Measurements from ENCODE around the gene OSBPL2.

The OSBPL2 gene

DNA sequence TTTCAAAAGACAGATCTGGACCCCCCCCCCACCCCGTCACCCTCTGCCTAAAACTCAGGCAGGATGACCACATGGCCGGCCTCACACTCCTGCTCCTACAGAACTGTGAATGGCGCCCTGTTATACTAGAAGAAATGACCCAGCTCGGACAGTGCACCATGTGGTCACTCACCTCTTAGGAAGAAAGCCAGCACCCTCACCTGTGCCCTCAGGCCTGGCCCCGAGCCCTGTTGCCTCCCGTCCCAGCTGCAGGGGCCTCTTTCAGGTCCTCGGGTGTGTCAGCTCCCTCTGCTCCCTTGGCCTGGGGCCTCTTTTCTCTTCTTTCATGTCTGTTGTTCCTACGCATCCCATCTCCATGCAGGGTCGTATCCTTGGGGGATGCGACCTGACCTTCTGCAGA lies 23.7 kb downstream of the OSBPL2 start:
- no peak for DNase-seq

DNA sequence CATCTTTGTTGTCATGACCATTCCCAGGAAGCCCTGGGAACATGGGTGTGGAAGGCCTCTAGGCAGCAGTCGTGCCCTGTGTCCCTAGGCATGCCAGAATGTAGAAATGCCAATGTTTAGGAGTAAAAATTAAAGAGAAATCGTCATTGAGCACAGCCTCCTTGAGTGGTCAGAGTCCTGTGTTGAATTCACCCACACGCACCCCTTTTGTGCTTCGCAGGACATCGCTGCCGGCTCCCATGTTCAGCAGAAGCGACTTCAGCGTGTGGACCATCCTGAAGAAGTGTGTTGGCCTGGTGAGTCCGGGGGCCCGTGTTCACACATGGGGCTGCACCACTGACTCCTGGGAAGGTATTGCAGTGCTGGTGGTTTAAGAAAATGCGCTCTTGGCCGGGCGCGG lies 25.1 kb downstream of the OSBPL2 start:
- DNase-seq, result no peak

DNA sequence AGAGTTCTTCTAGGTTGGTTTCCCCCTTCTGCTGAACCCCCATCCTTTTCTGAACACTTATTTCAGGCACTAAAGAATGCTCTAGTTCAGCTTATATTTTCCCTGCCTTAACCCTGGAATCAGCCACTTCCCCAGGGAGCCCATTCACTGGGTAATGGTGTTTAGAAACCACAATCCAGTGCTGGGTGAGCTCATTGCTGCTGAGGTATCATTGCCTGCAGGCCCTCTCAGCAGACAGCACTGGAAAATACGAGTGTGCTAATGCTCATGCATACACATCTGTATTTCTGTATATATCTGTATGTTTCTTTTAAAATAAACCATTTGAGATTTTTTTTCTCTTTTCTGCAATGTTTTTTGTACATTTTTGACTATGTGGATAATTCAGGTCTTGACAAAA lies 27.0 kb downstream of the OSBPL2 start:
- DNase-seq, result no peak

DNA sequence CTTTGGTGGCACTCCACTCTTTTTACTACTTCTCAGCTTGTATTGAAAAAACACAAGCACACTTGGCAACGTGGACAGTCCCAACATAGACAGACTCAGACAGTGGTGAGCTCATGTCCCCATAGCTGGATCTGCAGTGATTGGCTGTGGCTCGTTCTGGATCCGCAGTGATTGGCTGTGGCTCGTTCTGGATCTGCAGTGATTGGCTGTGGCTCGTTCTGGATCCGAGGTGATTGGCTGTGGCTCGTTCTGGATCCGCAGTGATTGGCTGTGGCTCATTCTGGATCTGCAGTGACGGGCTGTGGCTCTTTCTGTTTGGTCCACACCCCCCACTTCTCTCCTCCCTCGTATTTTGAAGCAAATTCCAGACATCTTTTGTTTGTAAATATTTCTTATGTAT lies 28.0 kb downstream of the OSBPL2 start:
- no peak for DNase-seq

DNA sequence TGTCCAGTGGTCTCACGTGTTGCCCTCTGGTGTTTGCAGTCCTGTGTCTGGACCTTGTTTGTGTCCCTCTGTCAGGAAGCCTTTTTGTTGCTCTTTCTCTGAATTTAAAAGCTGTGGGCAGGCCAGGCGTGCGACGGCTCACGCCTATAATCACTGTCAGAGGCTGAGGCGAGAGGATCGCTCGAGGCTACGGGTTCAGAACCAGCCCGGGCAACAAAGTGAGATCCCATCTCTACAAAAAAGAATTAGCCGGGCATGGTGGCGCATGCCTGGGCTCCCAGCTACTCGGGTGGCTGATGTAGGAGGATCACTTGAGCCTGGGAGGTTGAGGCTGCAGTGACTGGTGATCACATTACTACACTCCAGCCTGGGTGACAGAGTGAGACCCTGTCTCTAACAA lies 28.5 kb downstream of the OSBPL2 start:
- no peak for DNase-seq

DNA sequence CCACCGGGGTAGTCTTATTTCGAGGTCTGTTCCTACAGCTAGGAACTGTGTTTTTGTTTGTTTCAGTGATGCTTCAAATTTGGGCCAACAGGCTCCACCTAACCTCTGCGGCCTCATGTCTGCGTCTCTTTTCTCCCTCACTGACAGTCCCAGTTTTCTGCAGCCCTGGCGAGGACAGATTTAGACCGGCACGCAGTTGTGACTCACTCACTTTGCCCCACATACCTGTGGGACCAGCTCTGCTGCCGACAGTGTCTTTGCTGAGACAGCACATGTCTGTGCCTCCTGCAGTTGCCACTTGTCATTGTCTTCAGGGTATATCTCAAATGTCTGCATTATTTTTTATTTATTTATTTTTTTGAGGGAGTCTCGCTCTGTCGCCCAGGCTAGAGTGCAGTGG lies 29.2 kb downstream of the OSBPL2 start:
- no peak for DNase-seq

DNA sequence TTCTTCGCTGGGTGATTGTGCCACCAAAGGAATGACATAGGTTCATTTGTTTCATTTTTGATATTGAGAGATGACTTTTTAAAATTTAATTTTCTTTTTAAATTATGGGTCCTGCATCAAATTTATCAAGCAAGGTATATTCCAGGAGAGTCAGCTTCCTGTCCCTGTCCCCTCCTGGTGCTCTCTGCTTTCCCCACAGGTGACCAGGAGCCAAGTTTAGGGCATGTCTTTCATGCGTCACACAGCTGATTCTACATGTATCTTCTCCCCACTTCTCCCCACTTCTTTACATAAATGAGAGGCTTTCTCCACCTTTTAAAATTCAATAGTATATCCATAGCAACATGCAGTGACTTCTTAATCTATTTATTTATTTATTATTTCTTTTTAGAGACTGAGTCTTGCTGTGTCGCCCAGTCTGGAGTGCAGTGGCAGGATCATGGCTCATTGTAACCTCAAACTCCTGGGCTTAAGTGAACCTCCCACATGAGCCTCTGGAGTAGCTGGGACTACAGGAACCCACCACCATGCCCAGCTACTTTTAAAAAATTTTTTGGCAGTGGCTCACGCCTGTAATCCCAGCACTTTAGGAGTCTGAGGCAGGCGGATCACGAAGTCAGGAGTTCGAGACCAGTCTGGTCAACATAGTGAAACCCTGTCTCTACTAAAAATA lies 30.0 kb downstream of the OSBPL2 start:
- DNase-seq, result no peak

DNA sequence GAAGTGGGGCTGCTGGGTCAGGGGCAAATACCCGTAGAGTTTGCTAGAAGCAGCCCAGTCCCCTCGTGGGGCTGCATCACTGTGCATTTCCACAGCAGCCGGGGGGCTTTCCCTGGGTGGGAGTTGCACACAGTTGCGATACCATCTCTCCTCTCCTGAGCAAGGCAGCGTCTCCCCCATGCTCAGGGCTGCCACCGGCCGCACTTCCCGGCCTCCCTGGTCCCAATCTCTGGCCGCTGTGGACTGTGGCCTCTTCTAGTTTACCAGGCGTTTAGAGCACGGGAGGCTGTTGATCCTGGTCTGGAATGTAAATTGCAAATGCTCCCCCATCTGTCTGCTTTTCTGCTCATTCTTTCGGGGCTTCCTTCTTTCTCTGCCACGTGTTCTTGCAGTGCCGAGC lies 31.1 kb downstream of the OSBPL2 start:
- no peak for DNase-seq

DNA sequence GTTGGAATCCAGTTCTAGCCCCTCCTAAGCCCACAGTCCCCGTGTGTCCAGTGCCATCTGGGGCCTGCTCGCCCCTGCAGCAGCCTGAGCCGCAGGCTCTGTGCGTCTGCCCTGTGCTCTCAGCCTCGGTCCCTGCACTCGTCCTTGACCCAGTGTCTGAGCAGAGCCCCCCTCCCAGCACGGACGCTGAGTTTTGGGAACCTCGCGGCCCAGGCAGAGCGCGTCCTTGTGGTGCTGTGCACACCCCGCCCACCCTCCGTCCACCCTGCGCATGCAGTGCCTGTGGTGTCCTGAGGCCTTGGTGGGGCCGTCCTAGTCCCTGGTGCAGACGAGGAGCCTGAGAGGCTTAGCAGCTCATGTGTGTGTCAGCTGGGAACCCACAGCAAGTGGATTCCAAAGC lies 31.6 kb downstream of the OSBPL2 start:
- DNase-seq, result no peak

DNA sequence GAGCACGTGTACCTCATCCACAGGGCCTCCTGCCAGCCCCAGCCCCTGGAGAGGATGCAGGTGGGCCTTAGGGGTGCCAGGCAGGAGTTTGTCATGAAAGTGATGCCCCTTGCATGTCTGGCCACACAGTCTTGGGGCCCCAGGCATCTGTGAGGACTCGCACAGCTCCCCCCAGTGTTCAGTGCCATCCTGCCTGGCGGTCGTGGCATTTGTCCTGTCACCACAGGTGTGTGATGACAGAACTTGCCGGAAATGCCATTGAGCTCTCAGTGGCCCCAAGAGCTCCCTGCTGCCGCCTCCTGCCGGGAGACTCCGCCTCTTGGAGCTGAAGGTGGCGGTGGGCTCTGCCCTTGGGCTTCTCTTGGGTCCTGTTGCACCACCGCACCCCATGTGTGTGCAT lies 33.9 kb downstream of the OSBPL2 start:
- DNase-seq, result no peak

DNA sequence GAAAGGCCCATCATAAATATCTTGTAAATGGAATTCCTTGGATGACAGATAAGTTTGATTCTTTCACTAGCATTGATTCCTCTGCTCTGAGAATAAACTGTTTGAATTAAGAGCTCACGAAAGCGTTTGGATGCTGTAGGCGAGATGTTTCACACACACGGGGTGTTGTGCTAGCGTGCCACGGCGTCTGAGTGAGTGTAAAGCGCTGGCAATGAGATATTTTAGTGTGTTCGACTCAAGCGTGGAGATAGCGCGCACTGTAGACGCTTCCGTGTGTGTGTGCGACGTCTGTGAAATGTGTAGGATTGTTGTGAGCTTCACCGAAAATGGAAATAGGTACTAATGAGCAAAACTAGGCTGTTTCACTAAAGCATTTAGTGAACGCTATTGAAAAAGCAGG lies 35.1 kb downstream of the OSBPL2 start:
- DNase-seq, result no peak

DNA sequence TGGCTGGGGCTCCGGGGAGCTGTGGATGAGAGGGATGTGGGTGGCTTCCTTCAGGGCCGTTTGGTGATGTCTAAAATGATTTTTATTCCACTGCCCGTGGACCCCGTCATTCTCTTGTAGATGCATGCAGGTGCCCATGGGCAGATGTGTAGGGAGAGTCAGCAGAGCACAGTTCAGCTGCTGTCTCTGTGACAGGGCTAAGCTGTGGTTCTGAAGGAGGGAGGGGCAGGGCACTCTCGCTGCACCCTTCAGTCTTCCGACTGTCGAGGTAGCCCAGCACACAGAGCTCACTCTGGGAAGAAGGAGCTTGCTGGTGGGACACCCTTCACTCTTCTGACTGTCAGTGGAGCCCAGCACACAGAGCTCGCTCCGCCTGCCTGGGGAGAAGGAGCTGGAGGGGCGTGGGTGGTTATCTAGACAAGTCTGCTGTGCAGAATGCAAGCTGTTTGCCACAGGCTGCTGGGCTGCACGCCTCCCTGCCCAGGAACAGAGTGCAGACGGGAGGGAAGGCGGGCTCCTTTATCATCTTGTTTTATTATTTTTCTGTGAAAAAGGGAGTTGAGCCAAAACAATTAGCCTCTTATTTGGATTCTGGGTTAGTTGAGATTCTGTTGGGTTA lies 36.1 kb downstream of the OSBPL2 start:
- DNase-seq, result no peak

DNA sequence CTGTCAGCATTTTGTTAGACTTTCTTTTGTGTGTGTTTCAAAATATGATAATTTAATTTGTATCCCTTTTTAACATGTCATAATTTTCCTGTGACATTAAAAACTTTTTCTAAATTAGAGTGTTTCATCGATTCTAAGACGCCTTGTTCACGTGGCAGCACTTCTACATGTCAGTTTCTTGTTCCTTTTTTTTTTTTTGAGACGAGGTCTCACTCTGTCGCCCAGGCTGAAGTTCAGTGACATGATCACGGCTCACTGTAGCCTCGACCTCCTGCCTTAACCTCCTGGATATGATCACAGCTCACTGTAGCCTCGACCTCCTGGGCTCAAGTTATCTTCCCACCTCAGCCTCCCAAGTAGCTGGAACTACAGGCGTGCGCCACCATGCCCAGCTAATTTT lies 36.9 kb downstream of the OSBPL2 start:
- DNase-seq, result no peak

DNA sequence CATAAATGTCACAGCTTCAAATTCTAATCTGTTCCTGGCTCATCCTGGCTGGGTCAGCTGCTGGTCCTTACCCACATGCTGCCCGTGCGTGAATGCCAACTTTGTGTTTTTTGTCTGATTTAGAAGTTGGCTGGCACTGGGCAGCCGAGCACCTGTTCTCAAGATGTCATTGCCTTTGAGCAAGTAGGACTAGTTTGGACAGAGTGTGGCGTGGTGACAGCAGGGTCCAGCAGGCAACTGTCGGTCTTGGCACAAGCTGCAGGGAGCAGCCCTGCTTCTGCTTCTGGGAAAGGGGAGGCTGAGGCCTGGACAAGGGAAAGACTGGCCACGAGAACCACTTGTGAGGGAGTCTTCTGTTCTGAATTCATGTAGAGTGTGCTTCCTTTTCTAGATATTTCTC lies 38.1 kb downstream of the OSBPL2 start:
- no peak for DNase-seq

DNA sequence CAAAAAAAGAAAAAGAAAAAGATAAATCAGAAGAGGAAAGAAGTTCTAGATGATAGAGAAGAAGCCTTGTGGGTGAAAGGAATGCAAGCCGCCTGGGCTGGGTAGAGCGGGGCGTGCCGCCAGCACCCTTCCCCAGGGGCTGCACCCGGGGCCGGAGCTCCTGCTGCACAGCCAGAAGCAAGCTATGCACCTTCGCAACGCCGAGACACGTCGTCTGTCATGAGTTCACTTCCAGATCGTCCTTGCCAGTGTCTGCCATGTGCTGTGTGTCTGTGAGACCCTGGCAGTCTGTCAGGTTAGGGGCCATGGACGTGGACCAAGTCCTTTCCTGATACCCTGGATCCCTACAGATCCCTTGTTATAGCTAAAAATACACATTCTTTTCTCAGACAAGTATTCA lies 38.9 kb downstream of the OSBPL2 start:
- DNase-seq, result no peak

DNA sequence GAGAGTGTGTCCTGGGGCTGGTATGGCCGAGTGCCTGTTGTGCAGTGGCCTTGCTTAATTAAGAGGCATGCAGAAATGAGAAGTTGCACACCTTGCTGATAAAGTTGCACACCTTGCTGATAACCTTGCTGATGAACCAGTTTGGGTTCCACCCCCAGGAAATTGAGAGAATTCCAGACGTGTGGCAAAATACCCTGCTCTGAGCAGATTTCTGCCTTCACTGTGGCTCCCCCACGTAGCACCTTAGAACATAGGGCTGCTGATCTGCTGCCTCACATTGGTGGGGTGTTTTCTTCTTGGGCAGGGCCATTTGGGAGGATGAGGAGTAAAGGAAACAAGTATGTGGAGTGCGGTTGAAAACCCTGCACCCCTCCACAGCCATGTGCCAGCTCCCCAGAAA lies 42.0 kb downstream of the OSBPL2 start:
- no peak for DNase-seq

DNA sequence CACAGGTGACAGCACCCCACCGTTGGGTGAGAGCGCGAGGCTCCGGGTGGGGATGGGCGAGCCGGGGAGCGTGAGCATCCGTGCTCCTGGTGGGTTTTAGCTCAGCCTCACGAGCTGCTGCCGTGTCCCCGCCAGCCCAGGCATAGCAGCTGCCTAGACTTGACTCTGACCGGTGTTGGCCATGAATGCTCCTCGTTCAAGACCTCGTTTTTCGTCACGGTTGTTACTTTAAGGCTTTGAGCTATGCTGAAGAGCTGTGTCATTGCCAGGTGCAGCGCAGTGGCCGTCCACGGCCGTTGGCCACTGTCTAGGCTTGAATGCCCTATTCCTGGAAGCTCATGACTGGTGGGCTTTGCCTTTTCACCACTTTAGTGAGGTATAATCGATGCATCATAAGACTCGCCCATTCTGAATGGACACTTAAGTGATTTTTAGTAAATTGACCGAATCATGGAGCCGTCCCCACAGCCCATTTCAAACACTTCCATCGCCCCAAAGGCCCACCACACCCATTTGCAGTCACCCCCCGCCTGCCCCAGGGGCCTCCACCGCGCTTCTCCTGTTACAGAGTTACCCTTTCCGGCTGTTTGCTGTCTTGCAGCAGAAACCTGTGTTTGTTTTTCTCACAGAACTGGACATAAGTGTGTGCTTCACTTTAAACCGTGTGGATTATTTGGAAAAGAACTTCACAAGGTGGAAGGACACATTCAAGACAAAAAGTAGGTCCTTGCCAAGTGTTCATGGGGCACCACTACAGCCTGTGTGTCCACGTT lies 43.0 kb downstream of the OSBPL2 start:
- no peak for DNase-seq

DNA sequence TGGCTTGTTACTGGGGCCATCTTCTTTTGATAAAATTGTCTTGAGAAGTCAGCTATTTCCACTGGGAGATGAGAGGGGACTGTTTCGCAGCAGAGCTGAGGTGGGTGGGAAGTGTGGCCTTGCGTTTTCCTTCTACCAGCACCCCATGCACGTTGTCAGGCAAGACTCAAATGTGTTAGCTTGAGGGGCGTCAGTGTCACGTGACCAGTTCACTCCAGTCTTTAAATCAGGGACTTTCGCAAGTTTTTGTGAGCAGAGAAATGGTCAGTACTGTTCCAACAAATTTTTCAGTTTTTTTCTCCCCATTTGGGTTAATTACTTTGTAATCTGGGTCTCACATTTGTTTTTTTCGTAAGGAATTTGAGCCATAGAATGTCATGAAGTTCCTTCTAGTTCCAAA lies 43.8 kb downstream of the OSBPL2 start:
- no peak for DNase-seq

DNA sequence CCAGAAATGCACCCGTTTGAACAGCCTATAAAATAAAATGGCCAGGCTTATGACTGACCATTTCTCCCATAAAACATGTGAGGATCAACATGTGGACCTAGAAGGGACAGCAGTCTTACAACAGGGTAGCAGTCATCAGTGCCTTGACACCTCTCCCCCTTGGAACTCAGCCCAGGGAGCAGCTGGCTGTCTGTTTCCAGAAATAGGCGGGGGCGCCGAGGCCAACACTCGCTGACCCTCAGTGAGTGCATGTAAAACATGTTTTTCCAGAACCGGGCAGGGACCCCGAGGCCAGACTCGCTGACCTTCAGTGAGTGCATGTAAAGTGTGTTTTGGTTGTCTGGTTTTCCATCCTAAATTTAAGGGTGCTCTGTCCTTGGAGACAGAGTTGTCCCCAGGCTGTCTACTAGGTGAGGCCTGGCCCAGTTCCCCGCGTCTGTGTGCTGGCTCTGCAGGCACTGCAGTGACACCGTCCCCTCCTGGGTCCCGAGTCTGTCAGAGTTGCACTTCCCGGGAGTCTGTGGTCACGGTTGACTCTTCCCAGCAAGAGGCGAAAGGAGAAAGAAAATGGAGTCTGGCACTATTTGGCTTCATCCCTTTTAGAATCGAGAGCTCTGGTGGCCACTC lies 44.7 kb downstream of the OSBPL2 start:
- no peak for DNase-seq

DNA sequence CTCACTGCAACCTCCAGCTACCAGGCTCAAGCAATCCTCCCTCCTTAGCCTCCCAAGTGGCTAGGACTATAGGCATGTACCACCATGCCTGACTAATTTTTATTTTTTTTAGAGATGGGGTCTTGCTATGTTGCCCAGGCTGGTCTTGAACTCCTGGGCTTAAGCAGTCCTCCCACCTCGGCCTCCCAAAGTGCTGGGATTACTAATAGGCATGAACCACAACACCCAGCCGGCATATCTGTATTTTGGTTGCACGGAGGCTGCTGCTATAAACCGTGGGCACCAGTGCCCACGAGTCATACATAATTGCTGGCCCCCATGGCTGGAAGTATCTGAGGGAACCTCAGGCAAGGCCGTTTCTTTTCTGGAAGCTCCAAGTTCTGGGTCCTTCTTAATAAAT lies 46.1 kb downstream of the OSBPL2 start:
- DNase-seq, result no peak

DNA sequence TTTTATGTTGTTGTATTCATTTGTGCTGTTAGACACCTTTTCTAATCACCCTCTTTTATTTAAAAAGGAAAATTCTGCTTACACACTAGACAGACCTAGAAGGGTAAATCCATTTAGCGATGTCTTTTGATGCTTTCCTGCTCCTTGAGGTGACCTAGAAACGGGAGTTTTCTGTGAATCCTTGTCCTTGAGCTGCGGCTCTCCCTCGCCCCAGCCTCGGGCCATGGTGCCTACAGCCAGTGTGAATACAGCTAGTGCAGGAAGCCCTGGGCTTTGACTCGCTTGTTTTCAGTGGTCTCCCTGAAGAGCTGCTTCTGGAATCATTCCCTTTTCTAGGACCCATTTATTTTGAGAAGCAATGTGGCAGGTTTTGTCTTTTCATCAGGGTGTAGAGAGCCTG lies 46.8 kb downstream of the OSBPL2 start:
- DNase-seq, result no peak

DNA sequence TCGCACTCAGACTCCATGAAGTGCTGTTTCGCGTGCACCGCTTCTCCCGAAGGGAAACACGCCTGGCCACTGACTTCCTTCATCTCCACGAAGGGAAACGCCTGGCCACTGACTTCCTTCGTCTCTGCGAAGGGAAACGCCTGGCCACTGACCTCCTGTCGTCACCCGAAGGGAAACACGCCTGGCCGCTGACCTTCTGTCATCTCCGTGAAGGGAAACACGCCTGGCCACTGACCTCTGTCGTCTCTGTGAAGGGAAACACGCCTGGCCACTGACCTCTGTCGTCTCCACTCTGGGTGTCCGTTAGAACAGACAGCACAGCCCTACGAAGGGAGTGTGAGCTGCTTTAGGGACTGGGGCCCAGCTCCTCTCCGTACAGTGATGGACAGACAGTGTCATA lies 47.4 kb downstream of the OSBPL2 start:
- no peak for DNase-seq

DNA sequence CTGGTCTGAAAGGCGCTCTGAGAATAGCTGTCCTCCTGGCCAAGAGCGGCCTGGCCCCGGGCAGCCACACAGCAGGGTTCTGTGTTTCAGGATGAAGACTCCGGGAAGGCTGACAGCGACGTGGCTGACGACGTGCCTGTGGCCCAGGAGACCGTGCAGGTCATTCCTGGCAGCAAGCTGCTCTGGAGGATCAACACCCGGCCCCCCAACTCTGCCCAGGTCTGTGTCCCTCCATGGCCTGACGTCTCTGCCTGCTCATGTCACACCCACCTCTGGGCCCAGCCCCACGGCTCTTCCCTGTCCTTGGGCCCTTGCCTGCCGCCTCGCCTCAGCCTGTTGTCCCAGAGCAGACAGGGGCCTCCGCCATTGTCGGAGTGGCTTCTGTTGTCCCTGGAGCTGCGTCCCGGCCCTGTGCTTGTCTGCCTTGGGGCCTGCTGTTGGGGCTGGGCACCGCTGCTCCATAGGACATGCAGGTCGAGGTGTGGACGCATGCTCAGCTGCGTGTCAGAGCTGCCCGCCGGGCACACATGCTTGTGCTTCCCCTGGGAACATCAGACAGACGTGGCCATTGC lies 48.3 kb downstream of the OSBPL2 start:
- DNase-seq, result no peak

DNA sequence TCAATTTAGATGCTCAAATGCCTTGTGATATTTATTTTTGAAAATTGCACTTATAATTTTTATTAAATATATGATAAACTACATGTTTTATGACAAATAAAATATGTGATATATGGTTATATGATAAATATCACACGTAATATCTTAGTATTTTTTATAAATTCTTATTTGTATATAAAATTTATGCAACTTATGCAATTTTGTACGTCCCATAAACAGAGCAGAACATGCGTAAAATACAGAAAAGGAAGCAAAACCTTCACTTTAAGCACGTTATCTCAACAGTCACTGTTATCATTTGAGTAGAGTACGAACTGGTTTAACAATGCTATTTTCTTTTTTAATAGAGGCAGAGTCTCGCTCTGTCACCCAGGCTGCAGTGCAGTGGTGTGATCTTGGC lies 48.8 kb downstream of the OSBPL2 start:
- no peak for DNase-seq
